ENCODE data around the gene CACNA1C. TPM values are rescaled to one million over a fixed set of nuclear protein-coding genes. Genes with fewer than 3 reads are reported as not detected.

The CACNA1C gene
- total RNA-seq, 4 donors from 2014 or later: 2.9 to 5.3 (median 4.3) TPM

- no peak for TF ChIP-seq CTCF (IDR thresholded peaks at IDR 0.05; ENCODE audit: low read depth)
Measured at GRCh38 chr12:2447861-2448260, 395.1 kb downstream of the CACNA1C start.

DNA sequence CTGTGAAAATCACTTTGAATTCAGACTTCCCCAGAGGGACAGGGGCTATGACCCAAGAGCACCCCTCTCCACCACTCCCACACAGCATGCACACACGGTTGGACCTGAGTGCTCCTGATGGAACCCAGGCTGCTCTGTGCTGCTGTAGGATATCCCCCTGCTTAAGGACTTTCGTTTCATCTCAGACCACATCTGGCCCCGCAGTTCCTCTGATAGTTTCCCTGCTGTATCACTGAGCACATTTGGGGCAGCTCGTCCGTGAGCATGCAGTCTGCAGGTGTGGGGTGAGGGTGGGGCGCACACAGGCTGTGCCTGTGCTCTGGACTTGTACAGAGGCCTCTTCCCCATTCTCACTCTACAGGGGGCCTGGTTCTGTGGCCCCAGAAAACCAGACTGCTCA, 396.8 kb downstream of the CACNA1C start:
- TF ChIP-seq CTCF (IDR thresholded peaks at IDR 0.05; ENCODE audit: low read depth): no peak

- TF ChIP-seq CTCF (IDR thresholded peaks at IDR 0.05; ENCODE audit: low read depth): no peak
Measured at GRCh38 chr12:2450553-2450952, 397.8 kb downstream of the CACNA1C start.

GRCh38 chr12:2451025-2451424, 398.2 kb downstream of the CACNA1C start:
- TF ChIP-seq CTCF (IDR thresholded peaks at IDR 0.05; ENCODE audit: low read depth): no peak

DNA sequence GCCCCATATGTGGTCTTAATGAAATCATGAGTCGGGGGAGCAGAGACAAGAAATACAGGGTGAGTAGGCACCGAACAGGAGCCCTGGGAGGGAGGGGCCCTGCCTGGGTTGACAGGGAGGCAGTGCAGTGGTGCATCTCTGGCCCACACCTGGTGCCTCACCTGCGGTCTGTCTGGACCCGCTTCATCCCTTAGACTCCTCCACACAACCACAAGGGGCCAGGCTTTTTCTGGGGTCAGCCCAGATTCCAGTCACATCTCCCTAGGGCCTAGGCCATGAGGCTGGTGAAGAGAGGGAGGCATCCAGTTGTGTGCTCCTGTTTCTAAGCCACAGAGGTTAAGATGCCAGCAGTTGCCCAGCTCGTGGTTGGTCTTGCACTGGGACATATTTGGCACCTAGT, 398.7 kb downstream of the CACNA1C start:
- no peak for TF ChIP-seq CTCF (IDR thresholded peaks at IDR 0.05; ENCODE audit: low read depth)

DNA sequence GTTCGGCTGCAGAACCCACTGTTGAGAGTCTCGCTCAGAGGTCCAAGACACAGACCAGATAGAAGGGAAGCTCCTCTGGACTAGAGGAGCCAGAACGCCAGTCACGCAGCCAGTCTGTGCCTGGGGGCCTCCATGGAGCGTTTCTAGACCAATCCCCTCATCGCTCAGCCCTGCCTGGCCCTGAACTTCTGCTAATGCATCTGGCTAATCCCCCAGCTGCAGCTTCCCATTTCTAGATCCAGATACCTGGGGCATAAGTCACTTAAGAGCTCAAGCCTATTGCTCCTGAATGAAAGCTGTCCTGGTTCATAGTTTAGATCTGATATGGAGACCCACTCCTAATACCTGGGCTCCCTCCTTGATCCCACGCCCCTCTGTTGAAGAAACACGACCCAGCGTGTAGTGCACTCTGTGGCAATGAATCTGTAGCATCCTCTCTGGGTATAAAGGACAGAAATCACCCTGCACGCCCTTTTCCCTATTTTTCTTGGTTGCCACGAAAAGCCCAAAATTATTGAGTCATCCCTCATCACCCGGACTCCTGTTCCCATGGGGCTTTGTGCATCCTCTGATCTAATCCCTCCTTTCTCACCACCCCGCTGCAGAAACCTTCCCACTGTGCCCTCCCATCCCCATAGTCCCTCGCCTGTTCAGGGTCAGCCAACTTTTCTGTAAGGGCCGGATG, 400.4 kb downstream of the CACNA1C start:
- no peak for TF ChIP-seq CTCF (IDR thresholded peaks at IDR 0.05; ENCODE audit: low read depth)

DNA sequence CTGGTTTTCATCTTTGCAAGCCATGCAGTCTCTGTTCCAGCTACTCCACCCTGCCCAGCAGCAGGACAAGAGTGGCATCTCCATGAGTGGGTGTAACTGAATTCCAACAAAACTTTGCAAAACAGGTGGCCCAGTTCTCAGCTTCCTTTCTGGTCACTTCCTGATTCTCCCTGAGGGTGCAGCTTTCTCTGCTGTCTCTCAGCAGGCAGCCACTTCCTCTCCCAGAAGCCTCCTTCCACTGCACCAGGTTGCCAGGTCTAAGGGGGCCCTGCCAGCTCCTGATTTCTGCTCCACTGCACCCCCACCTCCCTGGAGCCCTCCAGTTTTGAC, 400.9 kb downstream of the CACNA1C start:
- no peak for TF ChIP-seq CTCF (IDR thresholded peaks at IDR 0.05; ENCODE audit: low read depth)
